ENCODE measurements around the gene SLC6A6. TPM values are rescaled to one million over a fixed set of nuclear protein-coding genes. Genes with fewer than 3 reads are reported as not detected.

The SLC6A6 gene
- total RNA-seq, 1 donor from 2014 or later: 3.8 TPM

GRCh38 chr3:14479591-14479990, 77.2 kb downstream of the SLC6A6 start:
- no peak overlapping the region for H3K4me3 ChIP-seq (ENCODE audit: low read depth, low read length)
- no peak for DNase-seq (ENCODE audit: low read depth)
- TF ChIP-seq CTCF (IDR thresholded peaks at IDR 0.05; ENCODE audit: insufficient read depth, low read length, poor library complexity, severe bottlenecking): no peak
- peaks cover 16% of the 10 kb centered on the region for H3K36me3 ChIP-seq (ENCODE audit: control insufficient read depth, insufficient read depth, low read length)
- no peaks in the 10 kb centered on the region for H3K27me3 ChIP-seq (ENCODE audit: control insufficient read depth, insufficient read depth, low read length)

GRCh38 chr3:14480207-14481017, 78.0 kb downstream of the SLC6A6 start:
- TF ChIP-seq CTCF (IDR thresholded peaks at IDR 0.05; ENCODE audit: insufficient read depth, low read length, poor library complexity, severe bottlenecking): no peak
- Histone ChIP-seq H3K4me3 (ENCODE audit: low read depth, low read length) (no peak overlapping the region), H3K36me3 (ENCODE audit: control insufficient read depth, insufficient read depth, low read length) (peaks cover 16% of the 10 kb centered on the region), H3K27me3 (ENCODE audit: control insufficient read depth, insufficient read depth, low read length) (no peaks in the 10 kb centered on the region)
- DNase-seq (ENCODE audit: low read depth): peak; percentile 49

- H3K4me3 ChIP-seq (ENCODE audit: low read depth, low read length): no peak overlapping the region
- no peak for TF ChIP-seq CTCF (IDR thresholded peaks at IDR 0.05; ENCODE audit: insufficient read depth, low read length, poor library complexity, severe bottlenecking)
- no peaks in the 10 kb centered on the region for H3K27me3 ChIP-seq (ENCODE audit: control insufficient read depth, insufficient read depth, low read length)
- DNase-seq (ENCODE audit: low read depth): no peak
- H3K36me3 ChIP-seq (ENCODE audit: control insufficient read depth, insufficient read depth, low read length): peaks cover 18% of the 10 kb centered on the region
Measured at GRCh38 chr3:14481018-14481645, 78.7 kb downstream of the SLC6A6 start.

GRCh38 chr3:14481646-14482036, 79.2 kb downstream of the SLC6A6 start:
- no peak for DNase-seq (ENCODE audit: low read depth)
- no peak overlapping the region for H3K4me3 ChIP-seq (ENCODE audit: low read depth, low read length)
- no peaks in the 10 kb centered on the region for H3K27me3 ChIP-seq (ENCODE audit: control insufficient read depth, insufficient read depth, low read length)
- no peak for TF ChIP-seq CTCF (IDR thresholded peaks at IDR 0.05; ENCODE audit: insufficient read depth, low read length, poor library complexity, severe bottlenecking)
- peaks cover 18% of the 10 kb centered on the region for H3K36me3 ChIP-seq (ENCODE audit: control insufficient read depth, insufficient read depth, low read length)

GRCh38 chr3:14482271-14482721, 79.9 kb downstream of the SLC6A6 start:
- no peak for DNase-seq (ENCODE audit: low read depth)
- TF ChIP-seq CTCF (IDR thresholded peaks at IDR 0.05; ENCODE audit: insufficient read depth, low read length, poor library complexity, severe bottlenecking): no peak
- H3K4me3 ChIP-seq (ENCODE audit: low read depth, low read length): no peak overlapping the region
- H3K27me3 ChIP-seq (ENCODE audit: control insufficient read depth, insufficient read depth, low read length): no peaks in the 10 kb centered on the region
- peaks cover 16% of the 10 kb centered on the region for H3K36me3 ChIP-seq (ENCODE audit: control insufficient read depth, insufficient read depth, low read length)
